K562 (cell line): Measurements from ENCODE around the gene SPAG9. TPM values are rescaled to one million over a fixed set of nuclear protein-coding genes. Genes with fewer than 3 reads are reported as not detected.

ENCODE experiments used
- ATAC-seq: fragments of 200-7000 bp; cut with Tn5 transposase; 3 replicates; pipeline ENCODE4 v1.9.1; 2020; ENCODE audit warnings: moderate library complexity
- BruUV-seq: library from RNA; stranded (reverse); fragments of 400-500 nt; replicated peaks from 2 replicates; lab custom pipeline; 2021; lab: Mats Ljungman, UMichigan
- CTCF ChIA-PET: fragments of 300-600 bp; formaldehyde crosslinking; extraction: SDS; loops from one replicate; lab custom pipeline; 2021; ENCODE audit warnings: low intra/inter-chr PET ratio; lab: Yijun Ruan, JAX
- POLR2A ChIA-PET: fragments of 300-600, 350-650 bp; sonication (Branson Sonifier 250); formaldehyde crosslinking; extraction: SDS; loops from one replicate; lab custom pipeline; 2021; ENCODE audit warnings: antibody characterized with exemption, inconsistent platforms; lab: Yijun Ruan, JAX
- DNase-seq, 4 experiments: peaks; one replicate each; pipeline versions ENCODE4 v3.0.0 to v3.0.0-alpha.2; 2011 to 2018; ENCODE audit warnings: low spot score in 3 of 4, mixed read lengths in 3 of 4; ENCODE audit errors: extremely low read depth in 1 of 4
- FAIRE-seq: peaks from 2 replicates; lab custom pipeline; 2011; peaks lifted over from hg19 to GRCh38; lab: Jason Lieb, UNC
- H2AFZ ChIP-seq: 2 replicates; pipeline ENCODE4 v1.6.0; 2011; ENCODE audit warnings: low read depth, low read length, control low read depth, inconsistent platforms
- H3K27ac ChIP-seq: fragments of 200-600 bp; 3 replicates; pipeline ENCODE4 v1.8.0; 2011; ENCODE audit warnings: low read depth, mild to moderate bottlenecking, control low read depth, inconsistent platforms, low read length, moderate library complexity, mixed read lengths; ENCODE audit errors: extremely low read depth
- H3K27me3 ChIP-seq, 2 experiments: fragments of 300-600 bp in 1 of 2; 2 replicates in 1 of 2; 3 replicates in 1 of 2; pipeline versions ENCODE4 v1.6.0 to v1.8.0; 2011; ENCODE audit warnings: inconsistent platforms in 2 of 2, low read length in 2 of 2, mild to moderate bottlenecking in 1 of 2, mixed read lengths in 1 of 2, moderate library complexity in 1 of 2; ENCODE audit not compliant: control insufficient read depth in 2 of 2, insufficient read depth in 2 of 2
- H3K36me3 ChIP-seq: fragments of 300-600 bp; 3 replicates; pipeline ENCODE4 v1.8.0; 2011; ENCODE audit warnings: mild to moderate bottlenecking, low read length, inconsistent platforms; ENCODE audit not compliant: control insufficient read depth, insufficient read depth
- H3K4me1 ChIP-seq, 2 experiments: fragments of 200-600 bp in 1 of 2; replicated peaks in 1 of 2; 2 replicates in 1 of 2; 3 replicates in 1 of 2; pipeline versions ENCODE4 v1.5.1 to v1.8.0; 2011; ENCODE audit warnings: inconsistent platforms in 2 of 2, low read length in 2 of 2, mild to moderate bottlenecking in 1 of 2, mixed read lengths in 1 of 2, moderate library complexity in 1 of 2; ENCODE audit not compliant: control insufficient read depth in 2 of 2, insufficient read depth in 2 of 2
- H3K4me2 ChIP-seq: 2 replicates; pipeline ENCODE4 v1.6.1; 2011; ENCODE audit warnings: low read length, control low read depth, inconsistent platforms, mixed read lengths; ENCODE audit not compliant: insufficient read depth
- H3K4me3 ChIP-seq: fragments of 200-600 bp; sonication (generic), shearing (Covaris generic); 2 replicates; pipeline ENCODE4 v1.5.1; 2016; ENCODE audit warnings: control low read depth, inconsistent platforms
- H3K79me2 ChIP-seq: fragments of 200-600 bp; 3 replicates; pipeline ENCODE4 v1.8.0; 2011; ENCODE audit warnings: low read length, inconsistent platforms; ENCODE audit not compliant: control insufficient read depth, insufficient read depth
- H3K9ac ChIP-seq, 2 experiments: 2 replicates each; pipeline versions ENCODE4 v1.6.0 to v1.6.1; 2011; ENCODE audit warnings: low read depth in 2 of 2, low read length in 2 of 2, control low read depth in 1 of 2, inconsistent platforms in 1 of 2, mild to moderate bottlenecking in 1 of 2, mixed read lengths in 1 of 2; ENCODE audit not compliant: insufficient read depth in 1 of 2
- H3K9me1 ChIP-seq: one replicate; pipeline ENCODE4 v1.6.0; 2011; ENCODE audit warnings: inconsistent platforms, mild to moderate bottlenecking, low read length, moderate library complexity; ENCODE audit not compliant: control insufficient read depth, insufficient read depth
- H3K9me3 ChIP-seq: replicated peaks from 2 replicates; pipeline ENCODE4 v1.5.1; 2011; ENCODE audit warnings: low read depth, low read length, inconsistent platforms; ENCODE audit not compliant: control insufficient read depth, insufficient read depth
- H4K20me1 ChIP-seq: replicated peaks from 2 replicates; pipeline ENCODE4 v1.6.1; 2011; ENCODE audit warnings: low read length, inconsistent platforms, mixed read lengths; ENCODE audit not compliant: control insufficient read depth, insufficient read depth
- GATA2 ChIP-seq: sonication (generic); formaldehyde crosslinking; IDR thresholded peaks from 2 replicates; pipeline ENCODE4 v1.4.0; 2020; ENCODE audit warnings: mild to moderate bottlenecking, missing genetic modification reagents
- HDGF ChIP-seq: fragments of 450-650 bp; IDR thresholded peaks from 2 replicates; pipeline ENCODE4 v1.6.1; 2016
- HMGN3 ChIP-seq: IDR thresholded peaks from 2 replicates; pipeline ENCODE4 v1.6.1; 2011; ENCODE audit warnings: borderline replicate concordance, low read depth, mild to moderate bottlenecking, mixed read lengths, low read length; ENCODE audit not compliant: insufficient read length; ENCODE audit errors: extremely low read depth
- IFI16 ChIP-seq: fragments of 250-450 bp; sonication (Bioruptor Pico); IDR thresholded peaks from 2 replicates; pipeline ENCODE4 v2.1.2; 2022; ENCODE audit warnings: mild to moderate bottlenecking, inconsistent platforms
- ILK ChIP-seq: fragments of 450-650 bp; IDR thresholded peaks from 2 replicates; pipeline ENCODE4 v1.6.1; 2016; ENCODE audit warnings: missing genetic modification characterization, low read depth, mild to moderate bottlenecking, missing compliant biosample characterization, moderate library complexity, borderline replicate concordance
- KLF10 ChIP-seq: fragments of 250-450 bp; sonication (Bioruptor Pico); IDR thresholded peaks from 2 replicates; pipeline ENCODE4 v1.6.1; 2021; ENCODE audit warnings: matching md5 sums
- MYNN ChIP-seq, 2 experiments: sonication (generic); formaldehyde crosslinking in 1 of 2; IDR thresholded peaks; 2 replicates each; pipeline versions ENCODE4 v1.5.0 to v1.6.1; 2016 to 2020; ENCODE audit warnings: antibody characterized with exemption in 1 of 2, missing genetic modification reagents in 1 of 2
- NEUROD1 ChIP-seq: fragments of 150-350 bp; IDR thresholded peaks from 2 replicates; pipeline ENCODE4 v1.6.1; 2014; ENCODE audit warnings: borderline replicate concordance, low read length, low read depth; ENCODE audit not compliant: partially characterized antibody
- PHF21A ChIP-seq: fragments of 450-650 bp; IDR thresholded peaks from 2 replicates; pipeline ENCODE4 v1.6.1; 2017; ENCODE audit warnings: low read depth, borderline replicate concordance
- POLR2AphosphoS2 ChIP-seq: IDR thresholded peaks from 2 replicates; pipeline ENCODE4 v1.6.1; 2012; ENCODE audit warnings: low read length, improper control_type of control experiment
- PRMT5 ChIP-seq: sonication (generic); formaldehyde crosslinking; IDR thresholded peaks from 2 replicates; pipeline ENCODE4 v1.5.0; 2020; ENCODE audit warnings: missing genetic modification reagents
- TSC22D4 ChIP-seq: fragments of 450-650 bp; IDR thresholded peaks from 2 replicates; pipeline ENCODE4 v1.6.1; 2016; ENCODE audit warnings: missing genetic modification characterization, missing biosample characterization, control low read depth
- ZEB2 ChIP-seq: fragments of 450-650 bp; IDR thresholded peaks from 2 replicates; pipeline ENCODE4 v1.6.1; 2016
- ZNF436 ChIP-seq: fragments of 250-450, 450-650 bp; sonication (Bioruptor Pico); formaldehyde crosslinking; IDR thresholded peaks from 2 replicates; pipeline ENCODE4 v1.7.0; 2020; ENCODE audit warnings: mild to moderate bottlenecking
- ZNF589 ChIP-seq: fragments of 200-800 bp; sonication (Bioruptor generic); IDR thresholded peaks from 2 replicates; pipeline ENCODE4 v1.6.1; 2016; ENCODE audit warnings: low read depth, missing genetic modification characterization, missing compliant biosample characterization
- WGBS: fragments of 100-300 bp; shearing (Covaris generic); methylation state at CpG from one replicate; pipeline ENCODE4 v1.1.6; 2016; ENCODE audit warnings: low coverage, mixed read lengths; ENCODE audit not compliant: insufficient coverage; ENCODE audit errors: missing lambda C conversion rate; 5-methylcytosine and 5-hydroxymethylcytosine counted together
- in situ Hi-C: fragments of 300-500 bp; cut with MboI; formaldehyde crosslinking; loops from 4 replicates; pipeline ENCODE4 v1.15.0; 2018; ENCODE audit warnings: inconsistent platforms, mixed read lengths
- intact Hi-C: fragments of 100-400 bp; cut with micrococcal nuclease; formaldehyde crosslinking; loops from 2 replicates; pipeline ENCODE4 v1.14.2; 2022
- polyA plus RNA-seq, 8 experiments: library from polyadenylated mRNA; depleted of rRNA in 4 of 8; stranded (reverse) in 5 of 8; unstranded in 3 of 8; fragments of >200 nt; fragmentation: Nextera tagmentation in 2 of 8; fragmentation: Illumina TruSeq in 1 of 8; extraction: Ambion mirVana in 2 of 8; extraction: Trizol in 1 of 8; gene quantifications; 2 replicates each; pipeline versions ENCODE4 v1.2.1 to v1.2.3, GENCODE V29; 2011 to 2014; ENCODE audit warnings: inconsistent platforms in 1 of 8, missing spikeins in 1 of 8
- total RNA-seq, 7 experiments: library from RNA; depleted of rRNA in 6 of 7; stranded (reverse); fragments of >200 nt in 6 of 7; fragmentation: Illumina TruSeq in 2 of 7; extraction: Trizol in 2 of 7; gene quantifications; 2 replicates each; pipeline versions ENCODE4 v1.2.1 to v1.2.3, GENCODE V29; 2011 to 2021; ENCODE audit warnings: low replicate concordance in 1 of 7
- TF ChIP-seq, protein P1 (sequence below): fragments of 250-450 bp; sonication (Bioruptor Pico); IDR thresholded peaks from 2 replicates; pipeline ENCODE4 v1.4.0; 2020; ENCODE audit warnings: mild to moderate bottlenecking, moderate library complexity

The SPAG9 gene
- total and polyA plus RNA-seq, 9 of the 15 experiments (the other 6 are each of a cell fraction or from before 2014, with no cell fraction given), result 12.2 to 99.2 (median 58.2) TPM

DNA sequence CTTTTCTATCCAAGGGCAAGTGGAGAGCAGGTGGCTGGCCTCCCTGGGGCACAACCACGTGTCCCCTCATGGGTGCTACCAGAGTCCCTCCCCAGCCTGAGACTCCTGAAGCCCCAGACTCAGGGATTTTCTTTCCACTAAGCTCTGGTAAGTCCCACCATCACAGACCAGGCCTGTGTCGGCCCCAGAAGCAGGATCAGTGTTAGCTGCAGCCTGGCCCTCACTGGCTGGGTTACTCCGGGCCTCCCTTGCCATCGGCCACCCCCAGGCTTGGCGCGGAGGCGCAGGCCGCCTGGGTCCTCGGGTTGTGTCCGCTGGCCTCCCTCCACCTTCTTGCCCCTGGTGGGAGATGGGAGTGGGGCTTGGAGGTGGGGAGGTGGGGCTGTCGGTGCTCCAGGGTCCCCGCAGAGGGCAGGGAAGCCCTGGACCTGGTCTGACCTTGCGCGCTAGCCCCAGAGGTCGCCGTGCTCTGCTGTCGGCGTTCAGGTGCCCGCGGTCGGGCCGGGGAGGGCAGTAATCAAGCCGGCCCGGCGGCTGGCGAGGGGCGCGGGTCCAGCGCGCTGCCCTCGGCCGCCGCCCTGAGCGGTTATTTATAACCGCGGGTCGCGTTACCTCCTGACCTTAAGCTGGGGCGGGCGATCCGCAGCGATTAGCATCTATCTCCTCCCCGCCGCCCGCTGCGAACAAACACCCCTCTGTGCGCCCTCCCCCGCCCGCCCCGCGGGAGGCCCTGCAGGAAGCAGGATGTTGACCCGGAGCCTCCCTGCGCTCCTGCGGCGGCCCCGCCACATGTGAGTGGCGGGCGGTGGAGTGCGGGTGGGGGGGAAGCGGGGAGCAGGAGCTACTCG lies 176.4 kb downstream of the SPAG9 start:
- in situ Hi-C loops, result no loop called here
- Histone ChIP-seq H3K9me1 (no peaks in the 10 kb centered on the region), H3K4me1 (peaks cover 67 to 85% of the 10 kb centered on the region in 2 experiments), H3K79me2 (peaks cover 4% of the 10 kb centered on the region; the same call in 1 of the 3 replicates), H3K27me3 (no peaks in the 10 kb centered on the region), H3K9ac (peak overlapping the region; percentile 85 to 93), H3K4me3 (peak overlapping the region; percentile 44), H3K9me3 (no peaks in the 10 kb centered on the region), H2AFZ (peak overlapping the region; percentile 89), H4K20me1 (no peaks in the 10 kb centered on the region), H3K27ac (peak overlapping the region; percentile 93), H3K36me3 (no peaks in the 10 kb centered on the region), H3K4me2 (peak overlapping the region; percentile 78)
- ChIA-PET CTCF (no interaction called here), POLR2A (interaction anchor here (0.6 to 13.9 kb wide), 13 partner anchors 9 to 519 kb away, joined by 3 to 207 read pairs (median 5); partner anchors contain the start of genes LUC7L3 and TOB1)
- no TSS peak for BruUV-seq
- peak; percentile 83 for FAIRE-seq
- peak; percentile 95 to 97 (median 96) for DNase-seq
- ATAC-seq, result peak; percentile 94
- WGBS, result 5% methylated on average over 41 of the region's 61 CpGs
- intact Hi-C loops, result loop anchor here (5.0 kb wide), 1 partner anchor 397 kb away; the partner anchor contains the start of gene SPATA20
- TF ChIP-seq KLF10 (CRISPR knock-in tag) (no peak), HDGF (peak; percentile 39; the same call in 1 of the 2 replicates), ZNF436 (no peak), TSC22D4 (tag) (no peak), PHF21A (no peak), POLR2AphosphoS2 (no peak), IFI16 (CRISPR knock-in tag) (no peak), MYNN (IDR thresholded peaks at IDR 0.05) (peak; percentile 79; the same call in 1 of the 2 replicates), MYNN (CRISPR knock-in tag; IDR thresholded peaks at IDR 0.05) (no peak), ZNF589 (CRISPR knock-in tag) (no peak; the same call in 1 of the 2 replicates), GATA2 (CRISPR knock-in tag) (peak; percentile 83), PRMT5 (CRISPR knock-in tag) (no peak), NEUROD1 (peak; percentile 74), HMGN3 (peak; percentile 96), ILK (tag) (no peak), ZEB2 (no peak)
- TF ChIP-seq, protein P1, sequence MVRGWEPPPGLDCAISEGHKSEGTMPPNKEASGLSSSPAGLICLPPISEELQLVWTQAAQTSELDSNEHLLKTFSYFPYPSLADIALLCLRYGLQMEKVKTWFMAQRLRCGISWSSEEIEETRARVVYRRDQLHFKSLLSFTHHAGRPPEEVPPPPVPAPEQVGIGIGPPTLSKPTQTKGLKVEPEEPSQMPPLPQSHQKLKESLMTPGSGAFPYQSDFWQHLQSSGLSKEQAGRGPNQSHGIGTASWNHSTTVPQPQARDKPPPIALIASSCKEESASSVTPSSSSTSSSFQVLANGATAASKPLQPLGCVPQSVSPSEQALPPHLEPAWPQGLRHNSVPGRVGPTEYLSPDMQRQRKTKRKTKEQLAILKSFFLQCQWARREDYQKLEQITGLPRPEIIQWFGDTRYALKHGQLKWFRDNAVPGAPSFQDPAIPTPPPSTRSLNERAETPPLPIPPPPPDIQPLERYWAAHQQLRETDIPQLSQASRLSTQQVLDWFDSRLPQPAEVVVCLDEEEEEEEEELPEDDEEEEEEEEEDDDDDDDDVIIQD (CRISPR knock-in tag), result no peak
